ENCODE measurements around the gene ACOT12. TPM values are rescaled to one million over a fixed set of nuclear protein-coding genes. Genes with fewer than 3 reads are reported as not detected.

The ACOT12 gene
- total RNA-seq, 1 donor from 2014 or later: not detected

GRCh38 chr5:81286059-81286617 is 107.8 kb downstream of the ACOT12 start:
- Mint-ChIP-seq H3K36me3 (ENCODE audit: low read depth) (peaks cover 31% of the 10 kb centered on the region), H3K27me3 (ENCODE audit: low read depth) (no peaks in the 10 kb centered on the region), H3K4me3 (no peak overlapping the region), H3K4me1 (peaks cover 12% of the 10 kb centered on the region), H3K27ac (ENCODE audit: unreplicated experiment) (no peak overlapping the region), H3K9me3 (peaks cover 11% of the 10 kb centered on the region)
- DNase-seq (ENCODE audit: low read depth, low spot score): no peak
- TF ChIP-seq CTCF (conservative IDR thresholded peaks at IDR 0.05): no peak

GRCh38 chr5:81283976-81284375 is 110.0 kb downstream of the ACOT12 start:
- Mint-ChIP-seq H3K4me3 (no peak overlapping the region), H3K9me3 (peaks cover 3% of the 10 kb centered on the region), H3K27me3 (ENCODE audit: low read depth) (no peaks in the 10 kb centered on the region), H3K36me3 (ENCODE audit: low read depth) (peaks cover 23% of the 10 kb centered on the region), H3K27ac (ENCODE audit: unreplicated experiment) (no peak overlapping the region), H3K4me1 (no peaks in the 10 kb centered on the region)
- TF ChIP-seq CTCF (conservative IDR thresholded peaks at IDR 0.05): no peak
- DNase-seq (ENCODE audit: low read depth, low spot score): no peak

Other genes with a start within 250 kb of the ACOT12 start
- gene CKMT2, start 160.8 kb downstream of the ACOT12 start, total RNA-seq: 0.86 TPM in 1 of 2 replicates, not detected in the other
- 31.3 and 32.7 TPM in 2 replicates for gene ZCCHC9, start 92.5 kb downstream of the ACOT12 start, total RNA-seq

Measured in neural crest cell (in vitro differentiated cells).